GM19238 (cell line): Measurements from ENCODE around the gene TMEM169.

Source experiments
- DNase-seq: peaks from one replicate; pipeline ENCODE4 v3.0.0; 2011; ENCODE audit warnings: low spot score; ENCODE audit not compliant: insufficient read length

The TMEM169 gene

GRCh38 chr2:216104691-216105090 is 23.0 kb downstream of the TMEM169 start:
- no peak for DNase-seq

GRCh38 chr2:216107320-216107719 is 25.6 kb downstream of the TMEM169 start:
- no peak for DNase-seq

GRCh38 chr2:216107760-216108159 is 26.0 kb downstream of the TMEM169 start:
- DNase-seq: no peak

GRCh38 chr2:216108310-216108966 is 26.7 kb downstream of the TMEM169 start:
- no peak for DNase-seq

- DNase-seq: peak; percentile 49
Measured at GRCh38 chr2:216108967-216109921, 27.5 kb downstream of the TMEM169 start, which contains the start of gene XRCC5. TSS of gene XRCC5 (plus strand) at chr2:216109348. CDS start at chr2:216109437, 89 bp downstream.

GRCh38 chr2:216109962-216110614 is 28.4 kb downstream of the TMEM169 start:
- no peak for DNase-seq

- no peak for DNase-seq
Measured at GRCh38 chr2:216110620-216111019, 28.9 kb downstream of the TMEM169 start.

GRCh38 chr2:216111122-216111521 is 29.4 kb downstream of the TMEM169 start:
- DNase-seq: no peak

- DNase-seq: no peak
Measured at GRCh38 chr2:216112926-216113325, 31.2 kb downstream of the TMEM169 start.

- DNase-seq: peak; percentile 13
Measured at GRCh38 chr2:216113572-216113971, 31.9 kb downstream of the TMEM169 start.

- no peak for DNase-seq
Measured at GRCh38 chr2:216114382-216114713, 32.6 kb downstream of the TMEM169 start.

GRCh38 chr2:216114714-216115531 is 33.2 kb downstream of the TMEM169 start:
- DNase-seq: peak; percentile 72

- DNase-seq: no peak
Measured at GRCh38 chr2:216116418-216116817, 34.7 kb downstream of the TMEM169 start.

- no peak for DNase-seq
Measured at GRCh38 chr2:216117561-216118340, 36.0 kb downstream of the TMEM169 start.

GRCh38 chr2:216118474-216118873 is 36.8 kb downstream of the TMEM169 start:
- DNase-seq: no peak

GRCh38 chr2:216119146-216119545 is 37.4 kb downstream of the TMEM169 start:
- no peak for DNase-seq

- no peak for DNase-seq
Measured at GRCh38 chr2:216119986-216120385, 38.3 kb downstream of the TMEM169 start.

- no peak for DNase-seq
Measured at GRCh38 chr2:216121255-216121654, 39.5 kb downstream of the TMEM169 start.

GRCh38 chr2:216126943-216127342 is 45.2 kb downstream of the TMEM169 start:
- no peak for DNase-seq

- DNase-seq: no peak
Measured at GRCh38 chr2:216130346-216130971, 48.7 kb downstream of the TMEM169 start.
